Hepatocyte (in vitro differentiated cells): ENCODE data around the gene ZBP1.

Experiments used
- EZH2 ChIP-seq: fragments of 200-600 bp; sonication (generic); IDR thresholded peaks from 2 replicates; pipeline ENCODE4 v1.6.1; 2016; ENCODE audit warnings: antibody characterized with exemption, mild to moderate bottlenecking, borderline replicate concordance
- EZH2phosphoT487 ChIP-seq: fragments of 200-600 bp; sonication (generic); IDR thresholded peaks from one replicate; pipeline ENCODE4 v1.6.1; 2018; ENCODE audit warnings: antibody characterized with exemption, mild to moderate bottlenecking, low read depth, moderate library complexity; ENCODE audit not compliant: unreplicated experiment, severe bottlenecking
- TF ChIP-seq, protein P1 (sequence below): fragments of 200-600 bp; sonication (generic); IDR thresholded peaks from 2 replicates; pipeline ENCODE4 v1.5.1; 2016; ENCODE audit warnings: antibody characterized with exemption, mild to moderate bottlenecking; ENCODE audit not compliant: poor library complexity

DNA sequence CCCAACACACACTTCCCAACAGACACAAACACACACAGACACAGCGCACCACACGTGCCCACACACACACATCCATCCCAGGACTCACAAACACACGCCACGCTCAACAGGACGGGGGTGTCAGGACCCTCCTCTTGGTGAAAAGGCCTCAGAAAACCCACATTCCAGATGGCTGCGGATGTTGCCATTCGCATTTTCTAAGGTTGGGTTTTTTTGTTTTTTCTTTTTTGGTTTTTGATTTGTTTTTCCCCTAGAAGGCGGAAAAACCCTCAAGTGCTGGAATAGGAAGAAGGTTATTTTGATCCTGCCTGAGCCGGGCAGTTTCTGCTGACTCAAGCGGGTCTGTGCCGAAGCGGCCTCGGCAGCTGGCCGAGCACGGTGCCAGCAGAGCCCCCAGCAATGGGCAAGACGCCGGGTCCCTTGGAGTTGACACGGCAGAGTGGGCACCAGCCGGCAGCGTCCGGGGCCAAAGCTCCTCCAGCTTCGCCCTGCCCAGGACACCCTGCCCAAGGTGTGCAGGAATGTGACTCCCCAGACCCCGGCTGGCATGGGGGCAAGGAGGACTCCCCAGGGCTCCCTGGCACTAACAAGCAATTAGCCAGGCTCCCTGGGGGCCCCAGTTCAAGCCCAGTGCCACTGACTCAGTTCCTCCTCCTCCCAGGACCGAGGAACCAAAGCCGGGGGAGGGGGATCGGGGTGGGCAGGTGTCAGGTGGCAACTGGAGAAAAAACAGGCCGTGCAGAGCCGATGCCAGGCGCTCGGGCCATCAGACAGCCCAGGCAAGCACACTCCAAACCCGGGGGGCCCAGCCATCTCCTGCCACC lies 40.9 kb upstream of the ZBP1 start:
- TF ChIP-seq, protein P1, sequence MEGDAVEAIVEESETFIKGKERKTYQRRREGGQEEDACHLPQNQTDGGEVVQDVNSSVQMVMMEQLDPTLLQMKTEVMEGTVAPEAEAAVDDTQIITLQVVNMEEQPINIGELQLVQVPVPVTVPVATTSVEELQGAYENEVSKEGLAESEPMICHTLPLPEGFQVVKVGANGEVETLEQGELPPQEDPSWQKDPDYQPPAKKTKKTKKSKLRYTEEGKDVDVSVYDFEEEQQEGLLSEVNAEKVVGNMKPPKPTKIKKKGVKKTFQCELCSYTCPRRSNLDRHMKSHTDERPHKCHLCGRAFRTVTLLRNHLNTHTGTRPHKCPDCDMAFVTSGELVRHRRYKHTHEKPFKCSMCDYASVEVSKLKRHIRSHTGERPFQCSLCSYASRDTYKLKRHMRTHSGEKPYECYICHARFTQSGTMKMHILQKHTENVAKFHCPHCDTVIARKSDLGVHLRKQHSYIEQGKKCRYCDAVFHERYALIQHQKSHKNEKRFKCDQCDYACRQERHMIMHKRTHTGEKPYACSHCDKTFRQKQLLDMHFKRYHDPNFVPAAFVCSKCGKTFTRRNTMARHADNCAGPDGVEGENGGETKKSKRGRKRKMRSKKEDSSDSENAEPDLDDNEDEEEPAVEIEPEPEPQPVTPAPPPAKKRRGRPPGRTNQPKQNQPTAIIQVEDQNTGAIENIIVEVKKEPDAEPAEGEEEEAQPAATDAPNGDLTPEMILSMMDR, result no peak
- TF ChIP-seq EZH2phosphoT487, result no peak
- no peak for TF ChIP-seq EZH2
